Mesendoderm (in vitro differentiated cells): ENCODE measurements around the gene FUZ. TPM values are rescaled to one million over a fixed set of nuclear protein-coding genes. Genes with fewer than 3 reads are reported as not detected.

ENCODE experiments used
- DNase-seq: peaks from one replicate; pipeline ENCODE4 v3.0.0; 2013
- H2AK5ac ChIP-seq: 2 replicates; pipeline ENCODE4 v1.6.1; 2013; ENCODE audit warnings: low read length, inconsistent platforms
- H2BK120ac ChIP-seq: 2 replicates; pipeline ENCODE4 v1.6.1; 2013; ENCODE audit warnings: low read depth, mild to moderate bottlenecking, low read length, moderate library complexity, mixed read lengths
- H2BK15ac ChIP-seq: replicated peaks from 2 replicates; pipeline ENCODE4 v1.6.1; 2013; ENCODE audit warnings: low read depth, mild to moderate bottlenecking, moderate library complexity
- H2BK5ac ChIP-seq: 2 replicates; pipeline ENCODE4 v1.6.1; 2013; ENCODE audit warnings: low read length, inconsistent platforms
- H3K18ac ChIP-seq: 2 replicates; pipeline ENCODE4 v1.6.1; 2013; ENCODE audit warnings: mild to moderate bottlenecking, low read length, mixed read lengths
- H3K23ac ChIP-seq: one replicate; pipeline ENCODE4 v1.6.1; 2013; ENCODE audit warnings: low read length
- H3K27ac ChIP-seq: 2 replicates; pipeline ENCODE4 v1.5.1; 2013; ENCODE audit warnings: low read depth, mild to moderate bottlenecking, inconsistent platforms, low read length, moderate library complexity
- H3K27me3 ChIP-seq: 2 replicates; pipeline ENCODE4 v1.6.1; 2013; ENCODE audit warnings: low read length, control low read depth, mild to moderate bottlenecking, inconsistent platforms; ENCODE audit not compliant: insufficient read depth, poor library complexity
- H3K36me3 ChIP-seq: 2 replicates; pipeline ENCODE4 v1.6.1; 2013; ENCODE audit warnings: low read length, inconsistent platforms; ENCODE audit not compliant: control insufficient read depth, insufficient read depth
- H3K4ac ChIP-seq: one replicate; pipeline ENCODE4 v1.6.1; 2013; ENCODE audit warnings: low read depth, mild to moderate bottlenecking, low read length, moderate library complexity
- H3K4me1 ChIP-seq: 2 replicates; pipeline ENCODE4 v1.6.1; 2013; ENCODE audit warnings: low read depth, low read length, inconsistent platforms; ENCODE audit not compliant: control insufficient read depth
- H3K4me2 ChIP-seq: 2 replicates; pipeline ENCODE4 v1.6.1; 2013; ENCODE audit warnings: low read length
- H3K4me3 ChIP-seq: 2 replicates; pipeline ENCODE4 v1.5.1; 2013; ENCODE audit warnings: mild to moderate bottlenecking, low read length
- H3K56ac ChIP-seq: one replicate; pipeline ENCODE4 v1.6.1; 2013; ENCODE audit warnings: low read length
- H3K79me1 ChIP-seq: 2 replicates; pipeline ENCODE4 v1.6.1; 2013; ENCODE audit warnings: low read length, inconsistent platforms
- H3K79me2 ChIP-seq: 2 replicates; pipeline ENCODE4 v1.6.1; 2013; ENCODE audit warnings: mild to moderate bottlenecking, low read length; ENCODE audit not compliant: control insufficient read depth, insufficient read depth
- H3K9ac ChIP-seq: 2 replicates; pipeline ENCODE4 v1.6.1; 2013; ENCODE audit warnings: low read length, inconsistent platforms
- H4K5ac ChIP-seq: one replicate; pipeline ENCODE4 v1.6.1; 2013; ENCODE audit warnings: low read length
- H4K8ac ChIP-seq: one replicate; pipeline ENCODE4 v1.6.1; 2013; ENCODE audit warnings: low read depth, mild to moderate bottlenecking, control low read depth, low read length, moderate library complexity
- WGBS: extraction: QIAGEN DNeasy Blood & Tissue Kit; methylation state at CpG from one replicate; pipeline ENCODE4 v1.1.7; 2013; ENCODE audit warnings: low lambda C conversion rate, missing lambda C conversion rate; ENCODE audit not compliant: insufficient coverage; ENCODE audit errors: extremely low coverage; 5-methylcytosine and 5-hydroxymethylcytosine counted together
- polyA plus RNA-seq, 2 experiments: library from polyadenylated mRNA; stranded (reverse); fragments of 200-250 nt; gene quantifications; one replicate each; pipeline ENCODE4 v1.2.3, GENCODE V29; 2013

Gene FUZ, protein sequence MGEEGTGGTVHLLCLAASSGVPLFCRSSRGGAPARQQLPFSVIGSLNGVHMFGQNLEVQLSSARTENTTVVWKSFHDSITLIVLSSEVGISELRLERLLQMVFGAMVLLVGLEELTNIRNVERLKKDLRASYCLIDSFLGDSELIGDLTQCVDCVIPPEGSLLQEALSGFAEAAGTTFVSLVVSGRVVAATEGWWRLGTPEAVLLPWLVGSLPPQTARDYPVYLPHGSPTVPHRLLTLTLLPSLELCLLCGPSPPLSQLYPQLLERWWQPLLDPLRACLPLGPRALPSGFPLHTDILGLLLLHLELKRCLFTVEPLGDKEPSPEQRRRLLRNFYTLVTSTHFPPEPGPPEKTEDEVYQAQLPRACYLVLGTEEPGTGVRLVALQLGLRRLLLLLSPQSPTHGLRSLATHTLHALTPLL
- polyA plus RNA-seq (2013, experiment 1 of 2): 11.5 TPM
- 11.6 TPM for polyA plus RNA-seq (2013, experiment 2 of 2)

DNA sequence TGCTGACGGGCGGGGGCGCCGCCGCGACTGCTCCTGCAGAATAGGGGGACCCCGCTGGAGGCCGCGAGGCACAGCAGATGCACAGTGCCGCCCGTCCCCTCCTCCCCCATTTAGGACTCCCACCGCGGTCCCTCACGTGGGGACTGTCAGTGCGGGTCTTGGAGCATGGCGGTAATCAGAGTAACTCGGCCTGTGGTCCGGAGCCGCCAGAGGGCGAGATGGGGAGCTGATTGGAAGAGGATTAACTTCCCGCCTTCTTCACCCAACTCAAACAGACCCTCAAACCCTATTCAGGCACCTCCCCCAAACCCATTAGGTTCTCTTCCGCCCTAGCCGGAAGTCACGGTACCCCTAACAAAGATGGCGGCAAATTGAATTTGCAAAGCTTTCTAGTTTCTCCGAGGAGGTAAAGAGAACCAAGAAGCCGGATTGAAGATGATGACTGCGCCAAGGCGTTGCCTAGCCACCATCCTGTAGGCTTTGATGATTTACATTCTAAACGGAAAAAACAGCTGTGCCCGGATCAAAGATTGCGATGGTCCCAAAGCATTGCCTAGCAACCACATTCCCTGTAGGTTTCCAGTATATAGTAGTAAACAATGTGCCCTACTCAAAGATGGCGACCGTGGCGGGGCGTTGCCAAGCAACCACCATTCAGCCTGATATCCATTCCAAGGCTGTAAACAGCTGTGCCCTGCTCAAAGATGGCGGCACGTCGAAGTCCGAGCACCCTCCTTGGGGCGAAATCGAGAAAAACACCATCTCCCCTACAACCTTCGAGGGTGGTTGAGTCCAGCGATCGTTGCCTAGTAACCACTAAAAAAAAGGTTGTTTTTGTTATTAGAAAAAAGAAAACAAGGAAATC is at the start of gene FUZ:
Gene FUZ, minus strand, starts transcription at position 296 of the 865 bp plus-strand sequence. Its CDS starts 186 bp downstream, at position 110.
- H3K4me3 ChIP-seq: peak within 1 kb of the TSS; percentile 73
- no peak within 1 kb of the TSS for H3K27ac ChIP-seq
- H3K27me3 ChIP-seq: no peaks in the 10 kb centered on the region
- no peak within 1 kb of the TSS for H4K8ac ChIP-seq
- no peaks in the 10 kb centered on the region for H3K79me1 ChIP-seq
- H2BK120ac ChIP-seq: no peak within 1 kb of the TSS
- peak within 1 kb of the TSS; percentile 53 for H3K4me2 ChIP-seq
- H3K4ac ChIP-seq: no peak within 1 kb of the TSS
- no peaks in the 10 kb centered on the region for H3K79me2 ChIP-seq
- no peak within 1 kb of the TSS for H3K23ac ChIP-seq
- H2BK15ac ChIP-seq: no peak within 1 kb of the TSS
- DNase-seq: peak; percentile 100
- H2AK5ac ChIP-seq: no peak within 1 kb of the TSS
- no CpG with 5 or more reads among the region's 45 CpGs for WGBS
- peaks cover 4% of the 10 kb centered on the region for H3K4me1 ChIP-seq
- H3K36me3 ChIP-seq: no peaks in the 10 kb centered on the region
- peak within 1 kb of the TSS; percentile 58 for H2BK5ac ChIP-seq
- peak within 1 kb of the TSS; percentile 80 for H3K9ac ChIP-seq
- peak within 1 kb of the TSS; percentile 30 for H3K18ac ChIP-seq
- no peak within 1 kb of the TSS for H4K5ac ChIP-seq
- H3K56ac ChIP-seq: peak within 1 kb of the TSS; percentile 86

DNA sequence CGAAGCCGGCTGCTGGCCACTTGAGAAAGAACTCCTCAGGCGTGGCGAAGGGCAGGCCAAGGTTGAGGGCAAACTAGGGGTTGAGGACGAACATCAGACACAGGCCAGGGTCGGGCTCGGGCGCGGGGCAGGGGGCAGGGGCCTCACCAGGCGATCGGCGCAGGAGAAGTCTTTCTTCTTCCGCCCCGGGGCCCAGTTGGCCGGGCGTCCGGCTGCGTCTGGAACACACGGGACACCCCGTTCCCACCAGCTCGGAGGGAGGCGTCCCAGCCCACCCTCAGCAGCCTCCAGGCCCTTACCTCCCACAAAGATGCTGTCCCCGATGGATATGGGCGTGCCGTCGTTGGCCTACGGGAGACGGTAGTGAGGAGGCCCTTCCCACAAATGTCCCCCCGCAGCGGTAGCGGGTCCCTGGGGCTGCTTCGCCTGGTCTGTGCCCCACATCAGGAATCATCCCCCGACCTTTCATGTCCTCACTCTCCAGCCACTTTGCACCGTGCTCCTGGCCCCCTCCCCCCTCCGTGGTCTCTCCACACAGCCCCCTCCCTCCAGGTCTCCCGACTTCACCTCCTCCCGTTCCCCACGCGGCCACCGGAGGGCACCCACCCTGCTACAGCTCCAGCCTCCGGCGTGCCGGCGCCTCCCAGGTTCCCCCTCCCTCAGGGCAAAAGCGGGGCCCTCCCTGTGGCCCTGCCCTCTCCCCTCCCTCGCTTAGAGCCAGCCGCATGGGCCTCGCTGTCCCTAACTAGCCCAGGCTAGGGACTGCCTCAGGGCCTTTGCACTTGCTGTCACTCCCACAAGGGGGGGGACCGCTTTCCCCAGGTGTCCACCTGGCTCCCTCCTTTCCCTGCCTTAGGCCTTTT is 49.5 kb upstream of the FUZ start:
- Histone ChIP-seq H3K4ac (no peak overlapping the region), H4K8ac (no peak overlapping the region), H2AK5ac (no peak overlapping the region), H3K79me2 (peaks cover 20% of the 10 kb centered on the region), H2BK15ac (no peak overlapping the region), H2BK5ac (no peak overlapping the region), H3K4me2 (no peak overlapping the region), H3K4me1 (peaks cover 2% of the 10 kb centered on the region), H3K36me3 (peaks cover 23% of the 10 kb centered on the region), H3K56ac (no peak overlapping the region), H3K18ac (no peak overlapping the region), H3K4me3 (no peak overlapping the region), H3K79me1 (peaks cover 9% of the 10 kb centered on the region), H3K23ac (no peak overlapping the region), H2BK120ac (no peak overlapping the region), H3K27me3 (no peaks in the 10 kb centered on the region), H3K27ac (no peak overlapping the region), H4K5ac (no peak overlapping the region), H3K9ac (no peak overlapping the region)
- peak; percentile 90 for DNase-seq
- no CpG with 5 or more reads among the region's 49 CpGs for WGBS

- Histone ChIP-seq H3K79me1 (peaks cover 9% of the 10 kb centered on the region), H3K27ac (no peak overlapping the region), H3K27me3 (no peaks in the 10 kb centered on the region), H2BK5ac (no peak overlapping the region), H3K4ac (no peak overlapping the region), H2AK5ac (no peak overlapping the region), H3K18ac (no peak overlapping the region), H3K4me3 (no peak overlapping the region), H3K79me2 (peaks cover 20% of the 10 kb centered on the region), H3K23ac (no peak overlapping the region), H3K9ac (no peak overlapping the region), H2BK15ac (no peak overlapping the region), H4K8ac (no peak overlapping the region), H3K56ac (no peak overlapping the region), H2BK120ac (no peak overlapping the region), H3K4me1 (peaks cover 2% of the 10 kb centered on the region), H3K36me3 (peaks cover 23% of the 10 kb centered on the region), H3K4me2 (no peak overlapping the region), H4K5ac (no peak overlapping the region)
- no CpG with 5 or more reads among the region's 60 CpGs for WGBS
- DNase-seq: no peak
Observed at GRCh38 chr19:49861541-49862378, 48.7 kb upstream of the FUZ start.

DNA sequence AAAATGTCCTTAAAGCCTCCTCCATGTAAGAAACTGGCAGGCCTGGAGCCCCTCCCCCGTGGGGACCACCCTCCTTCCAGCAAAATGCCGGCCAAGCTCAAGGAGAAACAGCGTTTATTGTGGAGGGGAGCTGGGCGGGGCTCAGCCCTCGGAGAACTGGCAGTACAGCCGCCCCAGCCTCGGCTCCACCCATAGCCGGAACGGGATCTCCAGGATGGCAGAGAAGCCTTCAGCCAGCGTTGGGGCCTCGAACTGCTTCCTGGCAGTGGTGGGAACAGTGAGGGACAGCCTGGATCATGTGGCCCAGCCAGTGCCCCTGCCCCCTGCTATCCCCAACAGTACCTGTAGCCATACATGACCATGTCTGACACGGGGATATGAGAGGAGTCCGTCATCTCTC is 48.0 kb upstream of the FUZ start:
- Histone ChIP-seq H2BK15ac (no peak overlapping the region), H3K9ac (no peak overlapping the region), H3K79me2 (peaks cover 14% of the 10 kb centered on the region), H2BK120ac (no peak overlapping the region), H3K27me3 (no peaks in the 10 kb centered on the region), H3K4me3 (no peak overlapping the region), H2BK5ac (no peak overlapping the region), H3K23ac (no peak overlapping the region), H4K8ac (no peak overlapping the region), H3K27ac (no peak overlapping the region), H3K4ac (no peak overlapping the region), H3K56ac (no peak overlapping the region), H3K18ac (no peak overlapping the region), H3K4me2 (no peak overlapping the region), H4K5ac (no peak overlapping the region), H3K79me1 (peaks cover 7% of the 10 kb centered on the region), H3K36me3 (peaks cover 23% of the 10 kb centered on the region), H3K4me1 (no peaks in the 10 kb centered on the region), H2AK5ac (no peak overlapping the region)
- no peak for DNase-seq
- whole genome bisulfite sequencing: no CpG with 5 or more reads among the region's 13 CpGs
